HEK293T (cell line): ENCODE results near the gene PCP4L1.

Experiments
- ARNT ChIP-seq: fragments of 450-650 bp; IDR thresholded peaks from 2 replicates; pipeline ENCODE4 v1.6.1; 2017; ENCODE audit warnings: mild to moderate bottlenecking
- ELF4 ChIP-seq: fragments of 450-650 bp; IDR thresholded peaks from 2 replicates; pipeline ENCODE4 v1.6.1; 2017; ENCODE audit warnings: antibody characterized with exemption
- FOXA1 ChIP-seq: fragments of 450-650 bp; IDR thresholded peaks from 2 replicates; pipeline ENCODE4 v1.6.1; 2016; ENCODE audit warnings: mild to moderate bottlenecking
- HDGF ChIP-seq: fragments of 450-650 bp; IDR thresholded peaks from 2 replicates; pipeline ENCODE4 v1.6.1; 2017; ENCODE audit warnings: antibody characterized with exemption, borderline replicate concordance
- L3MBTL2 ChIP-seq: fragments of 450-650 bp; conservative IDR thresholded peaks from 2 replicates; pipeline ENCODE4 v1.6.1; 2016; ENCODE audit warnings: mild to moderate bottlenecking
- SP1 ChIP-seq: fragments of 450-650 bp; IDR thresholded peaks from 2 replicates; pipeline ENCODE4 v1.6.1; 2017
- SUZ12 ChIP-seq: fragments of 450-650 bp; IDR thresholded peaks from 2 replicates; pipeline ENCODE4 v1.6.1; 2016; ENCODE audit warnings: mild to moderate bottlenecking

DNA sequence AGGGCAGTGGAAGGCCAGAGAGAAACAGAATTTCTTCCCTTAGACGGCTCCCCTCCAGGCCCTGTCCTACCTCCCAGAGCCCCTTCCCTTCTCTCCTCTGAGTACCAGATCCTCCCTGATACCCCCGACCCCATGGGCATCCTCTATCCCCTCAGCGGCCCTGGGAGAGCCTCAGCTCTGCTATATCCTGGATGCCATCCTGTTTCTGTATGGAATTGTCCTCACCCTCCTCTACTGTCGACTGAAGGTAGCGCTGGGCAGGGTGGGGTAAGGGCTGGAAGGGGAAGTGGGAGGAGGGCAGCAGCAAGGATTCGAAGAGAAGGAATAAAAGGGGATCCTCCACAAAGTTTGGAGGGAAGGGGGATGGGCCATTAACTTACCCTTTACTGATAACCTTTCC is 40.7 kb upstream of the PCP4L1 start:
- TF ChIP-seq FOXA1, result no peak
- TF ChIP-seq L3MBTL2, result no peak
- TF ChIP-seq SP1, result no peak
- TF ChIP-seq ARNT, result no peak
- no peak for TF ChIP-seq SUZ12
- TF ChIP-seq ELF4, result no peak
- no peak for TF ChIP-seq HDGF
